Fibroblast of lung (primary cell): Measurements from ENCODE around the gene JPH2. TPM values are rescaled to one million over a fixed set of nuclear protein-coding genes. Genes with fewer than 3 reads are reported as not detected.

Experiments used
- DNase-seq, 2 donors: peaks; one replicate each; pipeline versions ENCODE4 v3.0.0 to v3.0.0-alpha.2; 2010; ENCODE audit warnings: low read depth in 2 of 2
- H2AFZ ChIP-seq: 2 replicates; pipeline ENCODE4 v1.5.1; 2012; ENCODE audit warnings: low read length, control low read depth, inconsistent platforms
- H3K27ac ChIP-seq: 2 replicates; pipeline ENCODE4 v1.5.1; 2011; ENCODE audit warnings: low read length, control low read depth; ENCODE audit not compliant: insufficient read depth
- H3K27me3 ChIP-seq: 2 replicates; pipeline ENCODE4 v1.5.1; 2011; ENCODE audit warnings: mild to moderate bottlenecking, low read length; ENCODE audit not compliant: control insufficient read depth, insufficient read depth
- H3K36me3 ChIP-seq: 2 replicates; pipeline ENCODE4 v1.5.1; 2011; ENCODE audit warnings: low read length; ENCODE audit not compliant: control insufficient read depth, insufficient read depth
- H3K4me1 ChIP-seq: 2 replicates; pipeline ENCODE4 v1.5.1; 2011; ENCODE audit warnings: low read length; ENCODE audit not compliant: control insufficient read depth, insufficient read depth; ENCODE audit errors: extremely low read depth
- H3K4me2 ChIP-seq: 2 replicates; pipeline ENCODE4 v1.5.1; 2011; ENCODE audit warnings: low read length, control low read depth; ENCODE audit not compliant: insufficient read depth; ENCODE audit errors: extremely low read depth
- H3K4me3 ChIP-seq, 4 experiments: fragments of 200-600 bp in 1 of 4; sonication (generic) in 1 of 4; replicated peaks in 1 of 4; 2 replicates each; pipeline ENCODE4 v1.5.1; 2011 to 2016; ENCODE audit warnings: low read length in 4 of 4, low read depth in 3 of 4, mild to moderate bottlenecking in 3 of 4, control low read depth in 2 of 4, inconsistent platforms in 1 of 4, mixed read lengths in 1 of 4; ENCODE audit not compliant: insufficient read depth in 1 of 4; ENCODE audit errors: control extremely low read depth in 1 of 4
- H3K79me2 ChIP-seq: 2 replicates; pipeline ENCODE4 v1.5.1; 2012; ENCODE audit warnings: mild to moderate bottlenecking, low read length, inconsistent platforms; ENCODE audit not compliant: control insufficient read depth, insufficient read depth
- H3K9ac ChIP-seq: 2 replicates; pipeline ENCODE4 v1.5.1; 2011; ENCODE audit warnings: mild to moderate bottlenecking, low read length, control low read depth; ENCODE audit not compliant: insufficient read depth
- H3K9me3 ChIP-seq: 2 replicates; pipeline ENCODE4 v1.5.1; 2012; ENCODE audit warnings: low read depth, low read length; ENCODE audit not compliant: control insufficient read depth, insufficient read depth
- H4K20me1 ChIP-seq: 2 replicates; pipeline ENCODE4 v1.5.1; 2011; ENCODE audit warnings: low read length; ENCODE audit not compliant: control insufficient read depth, insufficient read depth; ENCODE audit errors: extremely low read depth
- EZH2 ChIP-seq: IDR thresholded peaks from 2 replicates; pipeline ENCODE4 v1.5.1; 2012; ENCODE audit warnings: low read length, control low read depth, mild to moderate bottlenecking; ENCODE audit errors: missing control alignments
- polyA plus RNA-seq, 2 donors: library from polyadenylated mRNA; depleted of rRNA in 1 of 2; stranded (reverse) in 1 of 2; unstranded in 1 of 2; fragments of >200 nt; gene quantifications; 2 replicates each; pipeline ENCODE4 v1.2.1, GENCODE V29; 2011 to 2012; ENCODE audit warnings: missing spikeins in 1 of 2
- total RNA-seq: library from RNA; depleted of rRNA; stranded (reverse); fragments of >200 nt; gene quantifications from 2 replicates; pipeline ENCODE4 v1.2.1, GENCODE V29; 2014
- TF ChIP-seq, protein P1 (sequence below), 2 donors: IDR thresholded peaks in 1 of 2; conservative IDR thresholded peaks in 1 of 2; 1 replicate in 1 of 2; 2 replicates in 1 of 2; pipeline ENCODE4 v1.5.1; 2011 to 2012; ENCODE audit warnings: low read length in 2 of 2, control low read depth in 1 of 2, inconsistent platforms in 1 of 2, low read depth in 1 of 2, mild to moderate bottlenecking in 1 of 2

The JPH2 gene
- total and polyA plus RNA-seq, 2 donors (not counting 1 experiment from before 2014, with no cell fraction given), result 0.66 to 4.9 TPM

DNA sequence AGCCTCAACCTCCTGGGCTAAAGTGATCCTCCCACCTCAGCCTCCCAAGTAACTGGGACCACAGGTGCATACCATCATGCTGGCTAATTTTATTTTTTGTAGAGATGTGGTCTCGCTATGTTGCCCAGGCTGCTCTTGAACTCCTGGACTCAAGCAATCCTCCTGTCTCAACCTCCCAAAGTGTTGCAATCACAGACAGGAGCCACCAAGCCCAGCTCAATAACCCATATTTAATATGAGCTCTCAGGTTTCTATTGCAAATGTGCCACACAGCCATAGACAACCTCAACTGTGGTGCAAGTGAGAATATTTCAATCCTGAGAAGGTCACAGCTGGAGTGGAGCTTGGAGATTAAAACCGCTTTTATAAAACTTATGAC is 14.4 kb downstream of the JPH2 start:
- H3K27ac ChIP-seq, result no peak overlapping the region
- no peak for TF ChIP-seq EZH2
- TF ChIP-seq, protein P1, sequence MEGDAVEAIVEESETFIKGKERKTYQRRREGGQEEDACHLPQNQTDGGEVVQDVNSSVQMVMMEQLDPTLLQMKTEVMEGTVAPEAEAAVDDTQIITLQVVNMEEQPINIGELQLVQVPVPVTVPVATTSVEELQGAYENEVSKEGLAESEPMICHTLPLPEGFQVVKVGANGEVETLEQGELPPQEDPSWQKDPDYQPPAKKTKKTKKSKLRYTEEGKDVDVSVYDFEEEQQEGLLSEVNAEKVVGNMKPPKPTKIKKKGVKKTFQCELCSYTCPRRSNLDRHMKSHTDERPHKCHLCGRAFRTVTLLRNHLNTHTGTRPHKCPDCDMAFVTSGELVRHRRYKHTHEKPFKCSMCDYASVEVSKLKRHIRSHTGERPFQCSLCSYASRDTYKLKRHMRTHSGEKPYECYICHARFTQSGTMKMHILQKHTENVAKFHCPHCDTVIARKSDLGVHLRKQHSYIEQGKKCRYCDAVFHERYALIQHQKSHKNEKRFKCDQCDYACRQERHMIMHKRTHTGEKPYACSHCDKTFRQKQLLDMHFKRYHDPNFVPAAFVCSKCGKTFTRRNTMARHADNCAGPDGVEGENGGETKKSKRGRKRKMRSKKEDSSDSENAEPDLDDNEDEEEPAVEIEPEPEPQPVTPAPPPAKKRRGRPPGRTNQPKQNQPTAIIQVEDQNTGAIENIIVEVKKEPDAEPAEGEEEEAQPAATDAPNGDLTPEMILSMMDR (conservative IDR thresholded peaks at IDR 0.05 in 1 of 2, IDR thresholded peaks at IDR 0.05 in 1 of 2; ENCODE audit: low read depth in 1 of 2, low read length in 2 of 2), result no peak
- no peaks in the 10 kb centered on the region for H3K36me3 ChIP-seq
- no peak overlapping the region for H2AFZ ChIP-seq
- no peak overlapping the region for H3K4me3 ChIP-seq
- H4K20me1 ChIP-seq, result no peaks in the 10 kb centered on the region
- H3K27me3 ChIP-seq, result no peaks in the 10 kb centered on the region
- H3K9ac ChIP-seq, result no peak overlapping the region
- peaks cover 2% of the 10 kb centered on the region for H3K4me1 ChIP-seq
- no peaks in the 10 kb centered on the region for H3K79me2 ChIP-seq
- H3K4me2 ChIP-seq, result no peak overlapping the region
- no peak for DNase-seq
- H3K9me3 ChIP-seq, result no peaks in the 10 kb centered on the region

DNA sequence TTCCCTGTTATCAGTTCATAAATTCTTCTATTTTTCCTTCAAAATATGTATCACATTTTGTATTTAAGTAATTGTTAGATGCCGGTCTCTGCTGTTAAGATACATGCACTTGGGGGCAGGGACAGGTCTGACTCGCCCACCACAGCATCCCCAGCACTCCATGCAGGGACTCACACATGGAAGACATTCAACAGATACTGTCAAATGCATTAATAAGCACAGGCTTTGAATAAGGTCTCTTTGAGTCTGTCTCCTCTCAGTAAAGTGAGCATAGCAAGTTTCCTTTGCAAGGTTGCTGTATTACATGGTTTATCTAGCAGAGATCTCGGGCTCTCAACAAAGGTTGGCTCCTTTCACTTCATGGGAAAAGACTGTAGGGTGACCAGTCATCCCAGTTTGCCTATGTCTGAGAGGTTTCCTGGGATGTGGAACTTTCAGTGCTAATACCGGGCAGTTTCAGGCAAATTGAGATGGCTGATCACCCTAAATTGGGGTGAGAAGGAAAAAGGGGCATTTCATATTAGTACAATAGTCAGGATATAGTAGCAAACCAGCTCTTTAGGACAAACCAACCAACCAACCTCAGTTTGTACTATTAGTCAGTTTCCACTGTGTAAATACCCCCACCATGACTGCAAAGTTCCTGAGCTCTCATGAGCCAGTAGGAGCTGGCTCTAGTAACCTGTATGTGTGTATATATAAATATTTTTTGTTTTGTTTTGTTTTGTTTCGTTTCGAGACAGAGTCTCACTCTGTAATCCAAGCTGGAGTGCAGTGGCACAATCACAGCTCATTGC is 15.0 kb downstream of the JPH2 start:
- TF ChIP-seq, protein P1 (conservative IDR thresholded peaks at IDR 0.05 in 1 of 2, IDR thresholded peaks at IDR 0.05 in 1 of 2; ENCODE audit: low read depth in 1 of 2, low read length in 2 of 2), result no peak
- no peak for TF ChIP-seq EZH2
- no peaks in the 10 kb centered on the region for H3K27me3 ChIP-seq
- H3K4me1 ChIP-seq, result peaks cover 2% of the 10 kb centered on the region
- no peak overlapping the region for H3K27ac ChIP-seq
- H2AFZ ChIP-seq, result no peak overlapping the region
- no peaks in the 10 kb centered on the region for H3K9me3 ChIP-seq
- H3K79me2 ChIP-seq, result no peaks in the 10 kb centered on the region
- H4K20me1 ChIP-seq, result no peaks in the 10 kb centered on the region
- DNase-seq, result no peak
- no peak overlapping the region for H3K9ac ChIP-seq
- H3K4me2 ChIP-seq, result no peak overlapping the region
- no peak overlapping the region for H3K4me3 ChIP-seq
- H3K36me3 ChIP-seq, result no peaks in the 10 kb centered on the region

GRCh38 chr20:44170816-44171410 is 16.1 kb downstream of the JPH2 start:
- Histone ChIP-seq H3K9ac (no peak overlapping the region), H3K27me3 (no peaks in the 10 kb centered on the region), H3K36me3 (no peaks in the 10 kb centered on the region), H3K27ac (peak overlapping the region; percentile 37), H3K9me3 (no peaks in the 10 kb centered on the region), H4K20me1 (no peaks in the 10 kb centered on the region), H3K79me2 (no peaks in the 10 kb centered on the region), H2AFZ (no peak overlapping the region), H3K4me2 (peak overlapping the region; percentile 2), H3K4me3 (no peak overlapping the region), H3K4me1 (peaks cover 2% of the 10 kb centered on the region)
- no peak for DNase-seq
- TF ChIP-seq EZH2, result no peak
- TF ChIP-seq, protein P1 (conservative IDR thresholded peaks at IDR 0.05 in 1 of 2, IDR thresholded peaks at IDR 0.05 in 1 of 2; ENCODE audit: low read depth in 1 of 2, low read length in 2 of 2), result no peak
